ENCODE measurements around the gene CIT.

DNA sequence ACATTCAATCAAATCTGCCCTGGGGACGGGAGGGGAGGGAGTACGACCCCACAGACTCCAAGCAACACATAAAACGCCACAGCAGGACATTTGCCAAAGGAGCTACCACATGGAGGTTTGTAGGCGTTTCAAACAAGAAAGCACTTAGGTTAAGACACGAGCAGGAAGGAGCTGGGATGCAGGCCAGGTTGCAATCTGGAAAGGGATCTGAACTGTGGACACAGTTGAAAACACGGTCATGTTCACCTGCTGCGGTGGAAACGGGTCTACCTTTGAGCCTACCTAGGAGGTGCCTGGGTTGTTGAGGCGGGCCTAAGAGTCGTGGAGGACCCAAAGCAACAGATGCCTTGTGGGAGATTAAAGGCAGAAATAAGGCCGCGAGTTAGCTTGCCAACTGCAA is 190.8 kb downstream of the CIT start:
- no peak for TF ChIP-seq CTCF (conservative IDR thresholded peaks at IDR 0.05; ENCODE audit: low read depth, low read length)
- no peak for TF ChIP-seq EZH2 (IDR thresholded peaks at IDR 0.05; ENCODE audit: low read length, unreplicated experiment)
